GM10266 (cell line): Measurements from ENCODE around the gene ZBTB33.

ENCODE experiments used
- DNase-seq: peaks from one replicate; pipeline ENCODE4 v3.0.0; 2012; ENCODE audit errors: extremely low spot score
- TF ChIP-seq, protein P1 (sequence below): IDR thresholded peaks from 2 replicates; pipeline ENCODE4 v1.5.1; 2012; ENCODE audit warnings: mild to moderate bottlenecking, low read depth; ENCODE audit not compliant: control insufficient read depth, insufficient read depth; ENCODE audit errors: missing control alignments

ZBTB33 gene

DNA sequence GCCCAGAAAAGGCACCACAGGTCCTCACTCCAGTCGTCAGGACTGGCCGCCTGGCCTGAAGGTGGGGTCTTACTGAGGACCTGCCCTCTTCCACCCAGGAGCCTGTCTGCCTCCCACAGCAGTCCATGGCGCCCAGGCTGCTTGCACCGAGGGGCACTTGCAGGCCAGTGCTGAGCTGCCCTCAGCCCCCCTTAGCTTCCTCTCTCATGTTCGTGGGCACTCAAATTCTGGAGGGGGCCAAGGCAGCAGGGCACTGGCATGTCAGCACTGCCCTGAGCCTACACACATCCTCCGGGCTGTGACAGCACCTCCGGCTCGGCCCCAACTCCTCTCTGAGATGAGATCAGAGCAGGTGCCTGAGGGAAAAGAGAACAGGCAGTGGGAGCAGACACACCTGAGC is 27.2 kb upstream of the ZBTB33 start:
- TF ChIP-seq, protein P1, sequence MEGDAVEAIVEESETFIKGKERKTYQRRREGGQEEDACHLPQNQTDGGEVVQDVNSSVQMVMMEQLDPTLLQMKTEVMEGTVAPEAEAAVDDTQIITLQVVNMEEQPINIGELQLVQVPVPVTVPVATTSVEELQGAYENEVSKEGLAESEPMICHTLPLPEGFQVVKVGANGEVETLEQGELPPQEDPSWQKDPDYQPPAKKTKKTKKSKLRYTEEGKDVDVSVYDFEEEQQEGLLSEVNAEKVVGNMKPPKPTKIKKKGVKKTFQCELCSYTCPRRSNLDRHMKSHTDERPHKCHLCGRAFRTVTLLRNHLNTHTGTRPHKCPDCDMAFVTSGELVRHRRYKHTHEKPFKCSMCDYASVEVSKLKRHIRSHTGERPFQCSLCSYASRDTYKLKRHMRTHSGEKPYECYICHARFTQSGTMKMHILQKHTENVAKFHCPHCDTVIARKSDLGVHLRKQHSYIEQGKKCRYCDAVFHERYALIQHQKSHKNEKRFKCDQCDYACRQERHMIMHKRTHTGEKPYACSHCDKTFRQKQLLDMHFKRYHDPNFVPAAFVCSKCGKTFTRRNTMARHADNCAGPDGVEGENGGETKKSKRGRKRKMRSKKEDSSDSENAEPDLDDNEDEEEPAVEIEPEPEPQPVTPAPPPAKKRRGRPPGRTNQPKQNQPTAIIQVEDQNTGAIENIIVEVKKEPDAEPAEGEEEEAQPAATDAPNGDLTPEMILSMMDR = no peak
- DNase-seq = no peak

DNA sequence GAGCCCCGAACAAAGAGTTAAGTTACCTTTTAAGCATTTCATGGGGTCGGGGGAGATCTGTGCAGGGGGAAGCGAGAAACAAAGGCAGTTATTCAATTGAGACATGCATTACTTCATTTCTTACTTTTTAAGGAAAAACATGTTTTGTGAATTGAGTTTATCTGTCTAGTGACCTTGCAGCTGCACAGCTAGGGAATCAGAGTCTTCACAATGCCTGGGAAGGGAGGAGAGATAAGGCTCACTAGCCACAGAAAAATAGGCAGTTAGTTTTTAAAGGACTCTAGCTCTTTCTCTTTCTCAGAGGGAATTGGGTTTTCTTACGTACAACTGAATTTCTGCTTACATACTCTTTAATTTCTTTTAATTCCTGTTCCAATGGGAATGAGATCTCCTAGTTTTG is 26.2 kb upstream of the ZBTB33 start:
- DNase-seq = no peak
- TF ChIP-seq, protein P1 = no peak

DNA sequence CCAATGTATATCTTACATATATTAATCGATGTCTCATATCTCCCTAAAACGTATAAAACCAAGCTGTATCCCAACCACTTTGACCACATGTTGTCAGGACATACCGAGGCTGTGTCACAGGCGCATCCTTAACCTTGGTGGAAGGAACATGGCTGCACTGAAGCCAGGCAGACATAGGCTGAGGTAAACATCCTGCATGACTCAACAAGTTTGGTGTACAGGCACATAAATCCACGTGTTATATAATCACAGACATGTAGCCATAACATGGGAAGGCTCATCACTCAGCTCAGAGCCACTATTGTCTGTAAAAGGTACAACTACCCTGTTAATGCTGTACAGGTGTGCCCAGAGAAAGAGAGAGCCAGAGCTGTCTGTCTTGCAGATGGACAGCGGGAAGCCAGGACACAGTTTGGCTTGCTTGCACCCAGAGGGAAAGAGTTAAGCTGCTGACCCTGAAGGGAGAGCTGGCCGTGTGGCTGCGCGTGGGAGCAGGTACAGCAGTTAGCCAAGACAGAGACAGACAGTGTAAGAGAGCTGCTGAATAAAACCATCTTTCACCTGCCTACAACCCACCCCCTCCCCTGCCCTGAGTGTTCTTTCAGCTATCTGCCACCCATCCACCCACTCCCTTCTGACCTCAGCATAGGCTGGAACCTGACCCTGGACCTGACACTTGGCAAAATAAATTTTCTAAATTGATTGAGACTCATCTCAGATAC is 22.3 kb upstream of the ZBTB33 start:
- TF ChIP-seq, protein P1 = no peak
- DNase-seq = no peak

DNA sequence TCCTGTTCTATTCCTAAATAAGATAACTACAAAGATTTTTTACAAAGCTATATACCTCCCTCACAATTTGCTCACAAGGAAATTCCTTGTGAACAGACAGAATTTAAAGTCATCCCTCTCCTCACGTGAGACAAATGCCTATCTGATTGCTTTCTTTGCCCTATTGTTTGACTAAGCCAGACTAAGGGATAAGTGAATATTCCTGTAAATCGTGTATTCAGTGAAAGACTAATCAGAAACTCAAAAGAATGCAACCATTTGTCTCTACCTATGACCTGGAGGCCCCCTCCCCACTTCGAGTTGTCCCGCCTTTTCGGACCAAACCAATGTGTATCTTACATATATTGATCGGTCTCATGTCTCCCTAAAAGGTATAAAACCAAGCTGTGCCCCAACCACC is 15.3 kb upstream of the ZBTB33 start:
- no peak for DNase-seq
- TF ChIP-seq, protein P1 = no peak

DNA sequence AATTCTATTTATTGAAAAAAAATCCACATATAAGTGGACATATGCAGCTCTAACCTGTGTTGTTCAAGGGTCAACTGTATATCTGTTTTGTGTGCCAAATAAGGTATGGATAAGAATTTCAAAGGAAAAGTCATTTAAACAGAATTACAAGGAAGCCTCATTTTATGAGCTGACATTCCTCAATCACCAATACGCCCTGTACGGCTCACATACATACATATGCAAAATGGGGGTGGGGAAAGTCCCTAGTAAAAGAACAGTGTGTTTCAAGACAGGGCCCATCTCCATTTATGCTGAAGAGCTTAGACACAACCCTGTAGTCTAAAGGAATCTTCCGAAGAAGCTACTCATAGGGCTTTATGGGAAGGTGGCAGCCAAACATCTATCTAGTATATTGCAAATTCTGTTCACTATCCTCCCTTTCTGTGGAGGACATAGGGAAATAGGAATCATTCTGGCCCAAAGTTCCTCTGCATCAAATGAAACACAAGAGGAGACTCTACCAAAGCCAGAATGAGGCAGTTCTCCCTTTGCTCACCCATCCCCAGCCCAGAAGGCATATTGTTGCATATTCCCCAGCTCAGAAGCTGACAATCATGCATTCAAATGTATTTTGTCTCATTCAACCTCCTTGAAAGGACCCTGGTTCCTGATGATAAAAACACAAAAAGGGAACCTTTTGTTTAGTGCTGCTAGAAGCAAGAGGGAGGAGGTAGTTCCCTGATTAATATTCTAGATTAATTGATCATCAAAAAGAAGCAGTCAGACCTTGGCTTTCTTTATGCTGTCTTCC is 13.7 kb upstream of the ZBTB33 start:
- TF ChIP-seq, protein P1 = no peak
- DNase-seq = no peak

DNA sequence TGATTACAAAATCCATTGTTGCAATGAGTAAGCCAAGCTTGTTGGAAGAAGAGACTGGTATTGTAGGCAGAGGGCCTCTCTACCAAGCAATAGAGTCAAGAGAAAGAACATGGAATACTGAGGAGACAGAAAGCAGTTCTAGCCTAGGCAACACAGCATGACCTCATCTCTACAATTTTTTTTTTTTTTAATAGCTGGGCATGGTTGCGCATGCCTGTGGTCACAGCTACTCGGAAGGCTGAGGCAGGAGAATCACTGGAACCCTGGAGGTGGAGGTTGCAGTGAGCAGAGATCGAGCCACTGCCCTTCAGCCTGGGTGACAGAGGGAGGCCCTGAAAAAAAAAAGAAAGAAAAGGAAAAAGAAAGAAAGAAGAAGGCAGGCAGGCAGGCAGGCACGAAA is 11.7 kb upstream of the ZBTB33 start:
- DNase-seq = no peak
- TF ChIP-seq, protein P1 = no peak

DNA sequence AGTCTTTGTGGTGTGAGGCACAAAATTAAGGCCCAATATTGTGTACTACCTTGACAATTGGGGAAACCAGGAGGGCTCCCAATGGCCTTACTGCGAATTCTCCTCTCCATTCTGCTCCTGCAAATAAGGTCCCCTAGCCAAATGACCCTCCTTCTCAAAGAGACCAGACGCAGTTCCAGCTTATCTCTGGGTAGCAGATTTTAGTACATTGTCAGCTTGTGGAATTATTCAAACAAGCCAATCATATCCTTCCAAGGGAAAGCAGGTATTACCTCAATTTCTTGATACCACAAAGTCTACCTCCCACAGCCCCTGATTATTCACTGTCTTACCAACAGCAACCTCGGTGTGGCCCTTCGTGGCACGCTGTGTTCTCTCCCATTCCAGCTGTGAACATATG is 7.8 kb upstream of the ZBTB33 start:
- no peak for DNase-seq
- TF ChIP-seq, protein P1 = no peak
